ENCODE measurements around the gene SLU7.
"Not testable (repeated sequence)": the region's sequence is repeated elsewhere in the genome, so short reads cannot be mapped to it uniquely, and the experiment has no call there.

The SLU7 gene

GRCh38 chr5:160438316-160439204 lies 19.7 kb upstream of the SLU7 start:
- Histone ChIP-seq H3K27me3 (ENCODE audit: insufficient read depth, poor library complexity, severe bottlenecking) (no peaks in the 10 kb centered on the region), H3K9me3 (ENCODE audit: severe bottlenecking) (no peaks in the 10 kb centered on the region), H3K27ac (ENCODE audit: poor library complexity, severe bottlenecking) (no peak overlapping the region), H3K4me3 (ENCODE audit: severe bottlenecking) (peak overlapping the region; percentile 16), H3K4me1 (ENCODE audit: insufficient read depth, poor library complexity, severe bottlenecking) (peaks cover 15% of the 10 kb centered on the region), H3K36me3 (ENCODE audit: low read depth) (no peaks in the 10 kb centered on the region)
- ATAC-seq (ENCODE audit: low read depth) (peak; percentile 65), DNase-seq (ENCODE audit: low spot score) (no peak)
- peak; percentile 86 for TF ChIP-seq CTCF (IDR thresholded peaks at IDR 0.05; ENCODE audit: poor library complexity, severe bottlenecking)

- H3K4me3 ChIP-seq (ENCODE audit: severe bottlenecking): no peak overlapping the region
- DNase-seq (ENCODE audit: low spot score): no peak
- no peaks in the 10 kb centered on the region for H3K27me3 ChIP-seq (ENCODE audit: insufficient read depth, poor library complexity, severe bottlenecking)
- H3K4me1 ChIP-seq (ENCODE audit: insufficient read depth, poor library complexity, severe bottlenecking): peaks cover 18% of the 10 kb centered on the region
- H3K36me3 ChIP-seq (ENCODE audit: low read depth): no peaks in the 10 kb centered on the region
- no peaks in the 10 kb centered on the region for H3K9me3 ChIP-seq (ENCODE audit: severe bottlenecking)
- no peak overlapping the region for H3K27ac ChIP-seq (ENCODE audit: poor library complexity, severe bottlenecking)
- no peak for TF ChIP-seq CTCF (IDR thresholded peaks at IDR 0.05; ENCODE audit: poor library complexity, severe bottlenecking)
- ATAC-seq (ENCODE audit: low read depth): no peak
These were observed 18.4 kb upstream of the SLU7 start for GRCh38 chr5:160437271-160437670.

- not testable (repeated sequence) for H3K36me3 ChIP-seq (ENCODE audit: low read depth); H3K4me3 ChIP-seq (ENCODE audit: severe bottlenecking); ATAC-seq (ENCODE audit: low read depth); H3K27ac ChIP-seq (ENCODE audit: poor library complexity, severe bottlenecking); DNase-seq (ENCODE audit: low spot score); H3K27me3 ChIP-seq (ENCODE audit: insufficient read depth, poor library complexity, severe bottlenecking); H3K9me3 ChIP-seq (ENCODE audit: severe bottlenecking)
- peaks cover 18% of the 10 kb centered on the region for H3K4me1 ChIP-seq (ENCODE audit: insufficient read depth, poor library complexity, severe bottlenecking)
These were observed 17.8 kb upstream of the SLU7 start for GRCh38 chr5:160436661-160437060.

- H3K4me3 ChIP-seq (ENCODE audit: severe bottlenecking): no peak overlapping the region
- H3K4me1 ChIP-seq (ENCODE audit: insufficient read depth, poor library complexity, severe bottlenecking): peaks cover 18% of the 10 kb centered on the region
- no peak for ATAC-seq (ENCODE audit: low read depth)
- no peak for TF ChIP-seq CTCF (IDR thresholded peaks at IDR 0.05; ENCODE audit: poor library complexity, severe bottlenecking)
- no peaks in the 10 kb centered on the region for H3K36me3 ChIP-seq (ENCODE audit: low read depth)
- no peak overlapping the region for H3K27ac ChIP-seq (ENCODE audit: poor library complexity, severe bottlenecking)
- H3K27me3 ChIP-seq (ENCODE audit: insufficient read depth, poor library complexity, severe bottlenecking): no peaks in the 10 kb centered on the region
- no peak for DNase-seq (ENCODE audit: low spot score)
- no peaks in the 10 kb centered on the region for H3K9me3 ChIP-seq (ENCODE audit: severe bottlenecking)
These were observed 17.1 kb upstream of the SLU7 start for GRCh38 chr5:160436017-160436416.

GRCh38 chr5:160435532-160435931 lies 16.7 kb upstream of the SLU7 start:
- no peak for ATAC-seq (ENCODE audit: low read depth)
- Histone ChIP-seq H3K4me1 (ENCODE audit: insufficient read depth, poor library complexity, severe bottlenecking) (peaks cover 18% of the 10 kb centered on the region), H3K36me3 (ENCODE audit: low read depth) (no peaks in the 10 kb centered on the region), H3K27me3 (ENCODE audit: insufficient read depth, poor library complexity, severe bottlenecking) (no peaks in the 10 kb centered on the region), H3K27ac (ENCODE audit: poor library complexity, severe bottlenecking) (no peak overlapping the region), H3K4me3 (ENCODE audit: severe bottlenecking) (no peak overlapping the region), H3K9me3 (ENCODE audit: severe bottlenecking) (no peaks in the 10 kb centered on the region)
- TF ChIP-seq CTCF (IDR thresholded peaks at IDR 0.05; ENCODE audit: poor library complexity, severe bottlenecking): no peak
- no peak for DNase-seq (ENCODE audit: low spot score)
